Testis (tissue), 3 donors: ENCODE measurements around the gene DYNC1I1. TPM values are rescaled to one million over a fixed set of nuclear protein-coding genes. Genes with fewer than 3 reads are reported as not detected.

Experiments
- DNase-seq: peaks from one replicate; pipeline ENCODE4 v3.0.0-alpha.2; 2019
- H3K27ac ChIP-seq, 2 donors: fragments of 200-600 bp; sonication (generic); one replicate each; pipeline ENCODE4 v1.5.1; 2019
- H3K27me3 ChIP-seq: fragments of 200-600 bp; sonication (generic); one replicate; pipeline ENCODE4 v1.5.1; 2019
- H3K36me3 ChIP-seq: fragments of 200-600 bp; sonication (generic); one replicate; pipeline ENCODE4 v1.5.1; 2017; ENCODE audit warnings: low read depth; ENCODE audit errors: missing control alignments
- H3K4me1 ChIP-seq: fragments of 200-600 bp; sonication (generic); one replicate; pipeline ENCODE4 v1.5.1; 2019
- H3K4me3 ChIP-seq, 2 donors: fragments of 200-600 bp; sonication (generic); one replicate each; pipeline ENCODE4 v1.5.1; 2017 to 2019
- H3K9me3 ChIP-seq: fragments of 200-600 bp; sonication (generic); one replicate; pipeline ENCODE4 v1.5.1; 2017
- CTCF ChIP-seq, 3 experiments: fragments of 450-650 bp in 2 of 3; fragments of 200-600 bp in 1 of 3; sonication (generic) in 1 of 3; IDR thresholded peaks; one replicate each; pipeline ENCODE4 v1.5.1; 2016 to 2019; ENCODE audit warnings: antibody characterized with exemption in 3 of 3, mild to moderate bottlenecking in 2 of 3, moderate library complexity in 1 of 3
- POLR2A ChIP-seq: fragments of 450-650 bp; IDR thresholded peaks from one replicate; pipeline ENCODE4 v1.6.1; 2017; ENCODE audit warnings: antibody characterized with exemption, mild to moderate bottlenecking, moderate library complexity
- WGBS, 2 donors: methylation state at CpG; one replicate each; pipeline ENCODE4 v1.1.5; 2018; 5-methylcytosine and 5-hydroxymethylcytosine counted together
- intact Hi-C: fragments of 100-400 bp; cut with DNase I; formaldehyde crosslinking; loops from one replicate; pipeline ENCODE4 v1.15.1; 2023; ENCODE audit warnings: low total_unique reads
- polyA plus RNA-seq: library from polyadenylated mRNA; stranded (reverse); fragments of 350-450 nt; fragmentation: Illumina TruSeq; extraction: RNeasy Lipid Tissue Mini Kit (QIAGEN cat#74804); gene quantifications from one replicate; pipeline ENCODE4 v1.2.3, GENCODE V29; 2014; ENCODE audit warnings: low read depth, low replicate concordance; ENCODE audit not compliant: insufficient read depth
- total RNA-seq, 2 donors: library from RNA; depleted of rRNA; stranded (reverse); fragments of >200 nt; gene quantifications; one replicate each; pipeline ENCODE4 v1.2.3, GENCODE V29; 2016

The DYNC1I1 gene
- total and polyA plus RNA-seq, 3 donors from 2014 or later = 3.7 to 7.1 (median 5.0) TPM

DNA sequence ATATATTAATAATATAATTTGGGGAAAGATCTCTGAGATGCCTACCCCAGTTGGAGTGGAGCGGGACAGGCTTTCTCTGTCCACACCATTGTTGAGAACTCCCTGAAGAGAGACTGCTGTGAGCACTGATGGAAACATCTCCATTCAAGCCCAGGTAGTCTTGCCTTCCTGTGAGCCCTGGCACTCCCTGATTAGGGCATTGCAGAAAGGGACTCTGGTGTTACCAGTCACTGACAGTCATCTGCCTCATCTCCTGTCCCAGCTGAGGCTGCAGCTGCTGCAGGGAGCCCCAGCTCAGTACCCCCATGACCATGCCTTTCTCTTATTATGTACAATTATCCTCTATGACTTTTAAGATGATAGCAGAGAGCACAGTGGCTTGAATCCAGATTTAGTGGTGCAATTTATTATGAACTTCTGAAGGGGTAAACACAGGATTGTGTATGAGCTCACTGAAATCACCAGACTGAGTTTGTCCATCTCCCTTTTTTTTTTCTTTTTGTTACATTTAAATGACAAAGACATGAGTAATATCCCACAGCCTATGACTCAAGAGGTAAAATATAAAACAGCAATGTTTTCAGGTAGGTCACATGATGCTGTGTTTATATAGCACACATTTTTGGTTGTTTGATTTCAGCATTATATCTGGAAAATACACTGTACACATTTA, 312.7 kb downstream of the DYNC1I1 start:
- 97 to 100% methylated on average over 1 of the region's 1 CpG for WGBS, 2 donors
- Histone ChIP-seq H3K4me3 (no peak overlapping the region), H3K27ac (no peak overlapping the region), H3K36me3 (no peaks in the 10 kb centered on the region), H3K27me3 (no peaks in the 10 kb centered on the region), H3K9me3 (no peaks in the 10 kb centered on the region), H3K4me1 (no peaks in the 10 kb centered on the region)
- intact Hi-C loops = no loop called here
- DNase-seq = no peak
- no peak for TF ChIP-seq POLR2A
- TF ChIP-seq CTCF (IDR thresholded peaks at IDR 0.05) = no peak

- DNase-seq = no peak
- Histone ChIP-seq H3K27ac (no peak overlapping the region), H3K4me3 (no peak overlapping the region), H3K9me3 (no peaks in the 10 kb centered on the region), H3K36me3 (no peaks in the 10 kb centered on the region), H3K27me3 (no peaks in the 10 kb centered on the region), H3K4me1 (no peaks in the 10 kb centered on the region)
- TF ChIP-seq POLR2A (no peak), CTCF (IDR thresholded peaks at IDR 0.05) (no peak)
- intact Hi-C loops = no loop called here
- WGBS, 2 donors = 63 to 73% methylated on average over 3 of the region's 3 CpGs
Measured at GRCh38 chr7:96085953-96086352, 313.6 kb downstream of the DYNC1I1 start.

- intact Hi-C loops = no loop called here
- Histone ChIP-seq H3K27me3 (no peaks in the 10 kb centered on the region), H3K4me3 (no peak overlapping the region), H3K36me3 (no peaks in the 10 kb centered on the region), H3K27ac (no peak overlapping the region), H3K4me1 (no peaks in the 10 kb centered on the region), H3K9me3 (no peaks in the 10 kb centered on the region)
- 89 to 91% methylated on average over 5 of the region's 5 CpGs for WGBS, 2 donors
- TF ChIP-seq CTCF (IDR thresholded peaks at IDR 0.05) = no peak
- no peak for TF ChIP-seq POLR2A
- DNase-seq = no peak
Measured at GRCh38 chr7:96088579-96088978, 316.2 kb downstream of the DYNC1I1 start.

DNA sequence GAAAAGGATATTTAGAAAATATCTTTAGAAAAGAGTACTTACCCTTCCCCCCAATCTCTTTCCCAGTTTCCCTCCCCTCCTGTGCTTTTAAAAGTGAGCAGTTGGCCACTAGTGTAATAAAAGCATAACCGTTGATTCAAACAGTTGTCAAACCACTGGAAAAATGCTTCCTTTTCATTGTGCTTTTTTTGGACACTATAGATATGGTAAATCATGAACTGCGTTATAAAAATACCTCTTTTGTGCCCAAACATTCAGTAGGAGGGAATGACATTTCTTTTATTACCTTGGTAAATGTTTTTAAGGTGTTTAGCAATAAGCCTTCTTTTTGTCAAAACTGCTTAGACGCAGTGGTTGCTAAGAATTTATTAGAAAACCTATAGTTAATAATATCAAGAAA, 317.2 kb downstream of the DYNC1I1 start:
- no peaks in the 10 kb centered on the region for H3K27me3 ChIP-seq
- no peaks in the 10 kb centered on the region for H3K4me1 ChIP-seq
- TF ChIP-seq CTCF (IDR thresholded peaks at IDR 0.05) (no peak), POLR2A (no peak)
- intact Hi-C loops = no loop called here
- no peak for DNase-seq
- no peaks in the 10 kb centered on the region for H3K36me3 ChIP-seq
- 82 to 87% methylated on average over 3 of the region's 3 CpGs for WGBS, 2 donors
- H3K27ac ChIP-seq = no peak overlapping the region
- H3K9me3 ChIP-seq = no peaks in the 10 kb centered on the region
- H3K4me3 ChIP-seq = no peak overlapping the region

GRCh38 chr7:96090756-96091155, 318.4 kb downstream of the DYNC1I1 start:
- DNase-seq = no peak
- H3K27ac ChIP-seq = no peak overlapping the region
- 89 to 91% methylated on average over 6 of the region's 6 CpGs for WGBS, 2 donors
- H3K4me1 ChIP-seq = no peaks in the 10 kb centered on the region
- TF ChIP-seq CTCF (IDR thresholded peaks at IDR 0.05) (no peak), POLR2A (no peak)
- intact Hi-C loops = no loop called here
- H3K36me3 ChIP-seq = no peaks in the 10 kb centered on the region
- no peaks in the 10 kb centered on the region for H3K27me3 ChIP-seq
- no peaks in the 10 kb centered on the region for H3K9me3 ChIP-seq
- no peak overlapping the region for H3K4me3 ChIP-seq
